ENCODE measurements around the gene PSAPL1.

PSAPL1 gene, protein sequence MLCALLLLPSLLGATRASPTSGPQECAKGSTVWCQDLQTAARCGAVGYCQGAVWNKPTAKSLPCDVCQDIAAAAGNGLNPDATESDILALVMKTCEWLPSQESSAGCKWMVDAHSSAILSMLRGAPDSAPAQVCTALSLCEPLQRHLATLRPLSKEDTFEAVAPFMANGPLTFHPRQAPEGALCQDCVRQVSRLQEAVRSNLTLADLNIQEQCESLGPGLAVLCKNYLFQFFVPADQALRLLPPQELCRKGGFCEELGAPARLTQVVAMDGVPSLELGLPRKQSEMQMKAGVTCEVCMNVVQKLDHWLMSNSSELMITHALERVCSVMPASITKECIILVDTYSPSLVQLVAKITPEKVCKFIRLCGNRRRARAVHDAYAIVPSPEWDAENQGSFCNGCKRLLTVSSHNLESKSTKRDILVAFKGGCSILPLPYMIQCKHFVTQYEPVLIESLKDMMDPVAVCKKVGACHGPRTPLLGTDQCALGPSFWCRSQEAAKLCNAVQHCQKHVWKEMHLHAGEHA

DNA sequence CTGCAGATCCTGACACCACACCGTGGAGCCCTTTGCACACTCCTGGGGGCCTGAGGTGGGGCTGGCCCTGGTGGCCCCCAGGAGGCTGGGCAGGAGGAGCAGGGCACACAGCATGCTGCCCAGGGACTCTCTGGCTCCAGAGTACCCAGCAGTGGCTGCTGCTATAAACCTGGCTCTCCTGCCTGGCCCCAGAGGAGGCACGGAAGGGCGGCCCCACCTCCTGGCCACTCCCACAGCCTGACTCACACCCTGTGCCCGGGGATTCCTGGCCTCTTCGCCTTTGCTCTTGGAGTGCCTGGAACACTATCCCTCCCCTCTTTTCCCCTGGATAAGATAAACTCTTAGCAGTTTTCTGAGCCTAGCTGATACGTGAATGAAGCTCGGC is at the start of gene PSAPL1:
Gene PSAPL1 (minus strand): TSS at position 165 of the 385 bp plus-strand sequence. CDS start 51 bp downstream, at position 114.
- DNase-seq (ENCODE audit: low read depth in 2 of 2, low spot score in 1 of 2): no peak

GRCh38 chr4:7481227-7481626 is 46.5 kb upstream of the PSAPL1 start:
- no peak for DNase-seq (ENCODE audit: low read depth in 2 of 2, low spot score in 1 of 2)

- no peak for DNase-seq (ENCODE audit: low read depth in 2 of 2, low spot score in 1 of 2)
These were observed 45.7 kb upstream of the PSAPL1 start for GRCh38 chr4:7480423-7480822.

GRCh38 chr4:7478665-7479064 is 43.9 kb upstream of the PSAPL1 start:
- no peak for DNase-seq (ENCODE audit: low read depth in 2 of 2, low spot score in 1 of 2)

DNA sequence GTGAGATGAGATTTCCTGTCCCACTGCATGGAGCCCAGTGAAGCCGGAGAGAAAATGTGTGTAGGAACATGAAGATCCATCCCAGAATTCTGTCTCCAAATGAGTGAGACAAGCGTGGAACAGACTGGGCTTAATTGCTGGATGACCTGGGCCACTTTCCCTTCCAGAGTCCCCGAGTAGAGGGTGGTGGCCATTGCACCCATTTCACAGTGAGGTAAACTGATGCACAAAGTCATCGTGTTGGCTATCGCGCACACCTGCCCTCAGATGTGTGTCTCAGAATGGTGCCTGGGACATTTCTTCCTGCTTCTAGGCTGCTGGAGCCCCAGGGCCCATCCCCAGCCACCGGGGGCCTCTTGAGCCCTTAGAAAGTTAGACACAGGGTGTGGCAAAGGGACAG is 43.0 kb upstream of the PSAPL1 start:
- DNase-seq (ENCODE audit: low read depth in 2 of 2, low spot score in 1 of 2): no peak

- no peak for DNase-seq (ENCODE audit: low read depth in 2 of 2, low spot score in 1 of 2)
These were observed 42.1 kb upstream of the PSAPL1 start for GRCh38 chr4:7476820-7477219.

DNA sequence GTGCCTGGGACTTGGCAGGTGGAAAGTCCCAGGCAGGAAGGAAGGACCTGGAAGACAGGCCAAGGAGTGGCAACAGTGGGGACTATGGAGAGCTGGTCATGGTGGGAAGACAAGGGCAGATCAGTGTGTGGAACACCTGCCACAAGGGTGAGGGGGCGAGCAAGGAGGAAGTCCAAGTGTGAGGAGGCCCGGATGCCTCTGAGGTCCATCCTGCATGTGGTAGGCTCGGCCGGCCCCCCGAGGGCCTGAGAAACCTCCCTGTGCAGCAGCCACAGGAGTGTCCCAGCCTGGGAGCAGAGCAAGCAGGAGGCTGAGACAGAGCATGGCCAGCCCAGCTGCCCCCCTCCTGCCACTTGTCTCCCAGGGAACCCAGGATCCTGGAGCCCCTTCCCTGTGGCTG is 40.5 kb upstream of the PSAPL1 start:
- DNase-seq (ENCODE audit: low read depth in 2 of 2, low spot score in 1 of 2): no peak

- DNase-seq (ENCODE audit: low read depth in 2 of 2, low spot score in 1 of 2): no peak
These were observed 39.6 kb upstream of the PSAPL1 start for GRCh38 chr4:7474320-7474719.

GRCh38 chr4:7473081-7473480 is 38.4 kb upstream of the PSAPL1 start:
- DNase-seq (ENCODE audit: low read depth in 2 of 2, low spot score in 1 of 2): no peak

- no peak for DNase-seq (ENCODE audit: low read depth in 2 of 2, low spot score in 1 of 2)
These were observed 37.8 kb upstream of the PSAPL1 start for GRCh38 chr4:7472442-7473013.

DNA sequence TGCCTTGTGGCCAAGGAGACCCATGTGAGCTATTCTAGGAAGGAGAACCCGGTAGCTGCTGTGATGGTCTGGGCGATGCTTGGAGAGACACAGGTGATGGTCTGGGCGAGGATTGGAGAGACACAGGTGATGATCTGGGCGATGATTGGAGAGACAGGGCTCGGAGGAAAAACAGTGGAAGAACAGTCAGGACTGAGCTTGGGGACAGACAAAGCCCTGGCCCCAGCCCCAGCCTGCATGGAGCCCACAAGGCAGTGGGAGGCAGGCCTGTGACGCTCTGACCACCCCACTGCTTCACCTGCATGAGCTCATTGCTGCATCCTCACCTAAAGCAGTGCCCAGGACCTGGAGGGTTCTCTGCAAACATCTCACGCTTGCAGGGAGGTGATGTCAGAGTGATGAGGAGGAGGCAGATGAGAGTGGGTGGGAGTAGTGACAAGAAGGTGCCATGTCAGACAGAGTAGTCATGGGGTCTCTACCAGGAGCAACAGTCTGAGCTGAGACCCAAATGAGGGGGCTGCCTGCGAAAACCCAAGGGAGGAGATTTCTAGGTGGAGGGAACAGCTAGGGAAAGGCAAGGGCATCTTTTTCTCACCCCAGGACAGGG is 35.9 kb upstream of the PSAPL1 start:
- DNase-seq (ENCODE audit: low read depth in 2 of 2, low spot score in 1 of 2): no peak

GRCh38 chr4:7470111-7470510 is 35.4 kb upstream of the PSAPL1 start:
- DNase-seq (ENCODE audit: low read depth in 2 of 2, low spot score in 1 of 2): no peak

DNA sequence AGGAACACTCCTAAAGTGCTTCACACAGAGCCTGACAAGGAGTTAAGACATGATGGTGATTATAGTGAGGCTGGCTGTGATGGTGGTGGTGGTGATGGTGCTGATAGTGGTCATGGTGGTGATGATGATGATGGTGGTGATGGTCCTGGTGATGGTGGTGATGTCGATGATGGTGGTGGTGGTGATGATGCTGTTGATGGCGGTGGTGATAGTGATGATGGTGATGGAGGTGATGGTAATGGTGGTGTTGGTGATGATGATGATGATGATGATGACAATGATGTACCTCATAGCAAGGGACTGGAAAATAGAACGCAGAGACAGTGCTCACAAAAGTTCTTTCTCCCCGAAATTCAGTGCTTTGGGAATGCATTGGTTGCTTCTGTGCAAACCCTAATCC is 34.3 kb upstream of the PSAPL1 start:
- no peak for DNase-seq (ENCODE audit: low read depth in 2 of 2, low spot score in 1 of 2)

DNA sequence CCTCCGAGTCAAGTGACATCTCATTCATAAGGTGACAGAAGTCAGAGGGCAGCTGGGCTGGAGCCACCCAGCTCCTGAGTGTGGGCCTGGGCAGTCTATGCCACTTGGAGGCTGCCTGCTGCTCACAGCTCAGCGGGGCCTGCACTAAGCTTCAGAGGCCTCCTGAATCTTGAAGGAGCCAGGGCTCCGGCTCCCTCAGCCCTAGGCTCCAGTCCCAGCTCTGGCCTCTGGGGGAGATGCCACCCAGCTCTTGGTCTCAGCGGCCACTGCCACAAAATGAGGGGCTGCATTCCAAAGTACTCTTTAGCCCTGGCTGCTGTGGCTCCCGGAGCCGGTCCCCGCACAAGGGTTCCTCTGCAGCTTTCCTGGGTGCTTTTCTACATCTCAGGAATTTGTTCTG is 32.7 kb upstream of the PSAPL1 start:
- no peak for DNase-seq (ENCODE audit: low read depth in 2 of 2, low spot score in 1 of 2)

DNA sequence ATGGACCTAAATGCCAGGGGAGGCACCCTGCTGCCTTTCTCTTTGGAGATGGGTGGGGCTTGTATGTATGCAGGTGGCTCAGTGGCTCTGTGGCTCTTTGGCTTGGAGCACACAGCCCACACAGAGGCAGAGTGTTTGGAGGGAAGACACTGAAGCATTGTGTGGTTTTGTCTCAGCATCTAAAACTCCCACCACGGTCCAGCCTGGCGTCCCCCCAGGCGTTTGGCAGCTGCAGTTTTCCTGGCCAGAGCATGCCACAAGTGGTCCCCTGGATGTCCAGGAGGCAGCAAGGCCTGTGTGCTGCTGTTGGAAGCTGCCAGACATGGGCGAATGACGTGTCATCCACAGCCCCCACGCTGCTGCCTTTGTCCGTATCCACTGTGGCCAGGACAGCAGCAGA is 32.2 kb upstream of the PSAPL1 start:
- DNase-seq (ENCODE audit: low read depth in 2 of 2, low spot score in 1 of 2): no peak

- DNase-seq (ENCODE audit: low read depth in 2 of 2, low spot score in 1 of 2): no peak
These were observed 31.5 kb upstream of the PSAPL1 start for GRCh38 chr4:7466215-7466614.

DNA sequence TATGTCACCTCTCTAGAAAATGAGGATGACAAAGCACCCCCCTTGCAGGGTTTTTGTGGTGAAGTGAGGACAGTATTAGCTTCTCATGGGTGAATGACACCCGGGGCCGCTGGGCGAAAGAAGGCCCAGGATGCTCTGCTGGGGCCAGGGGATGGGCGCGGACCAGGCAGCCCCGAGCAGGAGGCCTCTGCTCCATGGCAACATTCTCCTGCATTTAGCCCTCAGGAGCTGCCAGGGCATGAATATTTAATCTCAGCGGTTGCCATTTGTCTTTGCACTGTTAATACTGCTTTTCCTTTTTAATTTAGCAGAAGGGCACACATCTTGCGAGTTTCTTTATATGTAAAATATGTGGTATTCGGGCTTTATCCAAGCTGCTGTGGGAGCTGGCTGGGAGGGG is 30.3 kb upstream of the PSAPL1 start:
- DNase-seq (ENCODE audit: low read depth in 2 of 2, low spot score in 1 of 2): no peak

DNA sequence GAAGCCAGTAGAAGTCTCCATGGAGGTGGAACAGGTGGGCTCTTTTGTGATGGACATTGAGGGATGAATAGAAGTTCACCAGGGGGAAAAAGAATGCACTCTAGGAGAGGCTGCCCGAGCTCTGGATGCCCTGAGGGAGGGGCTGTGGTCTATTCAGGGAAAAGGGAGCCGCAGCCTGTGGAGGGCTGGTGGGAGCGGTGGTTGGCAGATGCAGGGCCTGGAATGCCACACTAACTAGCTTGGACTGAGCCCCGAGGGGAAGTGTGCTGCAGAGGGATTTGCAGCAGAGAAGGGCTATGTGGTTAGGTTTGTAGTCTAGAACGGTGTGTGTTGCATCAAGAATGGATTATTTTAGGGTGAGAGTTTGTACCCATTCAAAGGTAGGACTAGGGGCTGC is 29.5 kb upstream of the PSAPL1 start:
- no peak for DNase-seq (ENCODE audit: low read depth in 2 of 2, low spot score in 1 of 2)

GRCh38 chr4:7463566-7464258 is 29.0 kb upstream of the PSAPL1 start:
- DNase-seq (ENCODE audit: low read depth in 2 of 2, low spot score in 1 of 2): no peak

DNA sequence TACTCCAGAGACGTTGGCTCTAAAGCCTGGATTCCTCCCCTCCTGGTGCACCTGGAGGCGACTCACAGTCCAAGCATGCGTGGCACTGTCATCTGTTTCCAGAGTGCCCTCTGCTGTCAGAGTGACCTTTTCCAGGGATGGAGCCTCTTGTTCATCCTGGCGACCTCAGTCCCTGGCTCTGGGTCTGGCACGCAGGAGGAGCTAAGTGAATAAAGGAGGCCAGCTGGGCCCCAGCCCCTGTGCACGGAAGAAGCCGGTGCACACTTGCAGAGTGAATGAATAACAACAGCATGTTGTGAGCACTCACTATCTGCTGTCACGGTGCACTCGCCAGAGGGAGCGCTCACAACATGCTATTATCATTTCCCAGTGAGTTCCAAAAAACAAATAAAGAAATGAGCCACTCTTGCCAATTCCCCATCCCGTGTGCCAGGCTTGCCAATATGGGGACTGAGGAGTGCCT is 27.8 kb upstream of the PSAPL1 start:
- no peak for DNase-seq (ENCODE audit: low read depth in 2 of 2, low spot score in 1 of 2)

DNA sequence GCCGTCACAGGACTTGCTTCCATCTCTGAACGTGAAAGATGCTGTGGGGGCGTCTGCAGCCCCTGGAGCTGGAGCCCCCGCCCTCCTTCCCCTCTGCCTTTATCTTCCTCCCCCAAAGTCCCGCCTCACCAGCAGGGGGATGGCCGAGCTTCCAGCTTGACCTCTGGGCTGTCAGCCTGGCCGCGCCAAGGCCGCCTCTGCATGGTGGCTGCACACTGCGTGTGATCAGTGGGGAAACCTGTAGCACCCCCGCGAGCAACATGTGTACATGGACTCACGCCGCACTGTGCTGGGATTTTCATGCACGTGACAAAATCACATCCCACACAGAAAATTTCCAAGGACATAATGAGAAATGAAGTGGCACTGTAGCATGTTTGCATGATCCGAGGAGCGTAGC is 26.5 kb upstream of the PSAPL1 start:
- no peak for DNase-seq (ENCODE audit: low read depth in 2 of 2, low spot score in 1 of 2)

- DNase-seq (ENCODE audit: low read depth in 2 of 2, low spot score in 1 of 2): no peak
These were observed 25.8 kb upstream of the PSAPL1 start for GRCh38 chr4:7460566-7460965.

Measured in stimulated activated CD8-positive, alpha-beta memory T cell treated with anti-CD3 and anti-CD28 coated beads, Interleukin-4, amount 100 ng/mL, for 4 hours (primary cell).